Vagina (tissue), 2 donors: ENCODE measurements around the gene UQCRHL.
"Not testable (repeated sequence)": the region's sequence is repeated elsewhere in the genome, so short reads cannot be mapped to it uniquely, and the experiment has no call there.

Source experiments
- POLR2A ChIP-seq, 2 donors: fragments of 450-650 bp; IDR thresholded peaks; one replicate each; pipeline ENCODE4 v1.6.1; 2017; ENCODE audit warnings: antibody characterized with exemption in 2 of 2, mild to moderate bottlenecking in 2 of 2, moderate library complexity in 2 of 2
- POLR2AphosphoS5 ChIP-seq, 2 donors: sonication (generic); formaldehyde crosslinking; IDR thresholded peaks; one replicate each; pipeline ENCODE4 v1.9.0; 2017; ENCODE audit warnings: antibody characterized with exemption in 2 of 2, mild to moderate bottlenecking in 2 of 2, low read depth in 1 of 2; ENCODE audit not compliant: insufficient read depth in 1 of 2
- TF ChIP-seq, protein P1 (sequence below), 3 experiments: fragments of 450-650 bp in 2 of 3; fragments of 200-600 bp in 1 of 3; sonication (generic) in 1 of 3; IDR thresholded peaks; one replicate each; pipeline ENCODE4 v1.5.1; 2017 to 2019; ENCODE audit warnings: antibody characterized with exemption in 3 of 3, mild to moderate bottlenecking in 2 of 3, moderate library complexity in 2 of 3

DNA sequence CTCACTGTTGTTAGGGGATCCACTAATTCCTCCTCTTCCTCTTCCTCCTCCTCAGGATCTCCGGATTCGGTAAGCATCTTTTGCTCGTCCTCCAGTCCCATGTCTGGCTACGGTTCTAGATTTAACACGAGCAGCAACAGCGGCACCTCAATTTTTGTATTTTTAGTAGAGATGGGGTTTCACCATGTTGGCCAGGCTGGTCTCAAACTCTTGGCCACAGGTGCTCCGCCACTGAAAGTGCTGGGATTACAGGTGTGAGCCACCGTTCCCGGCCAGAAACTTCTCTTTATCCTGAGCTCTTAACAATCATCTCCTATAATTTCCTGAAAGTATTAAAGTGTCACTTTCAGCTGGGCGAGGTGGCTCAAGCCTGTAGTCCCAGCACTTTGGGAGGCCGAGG is at the start of gene UQCRHL:
- TF ChIP-seq, protein P1, sequence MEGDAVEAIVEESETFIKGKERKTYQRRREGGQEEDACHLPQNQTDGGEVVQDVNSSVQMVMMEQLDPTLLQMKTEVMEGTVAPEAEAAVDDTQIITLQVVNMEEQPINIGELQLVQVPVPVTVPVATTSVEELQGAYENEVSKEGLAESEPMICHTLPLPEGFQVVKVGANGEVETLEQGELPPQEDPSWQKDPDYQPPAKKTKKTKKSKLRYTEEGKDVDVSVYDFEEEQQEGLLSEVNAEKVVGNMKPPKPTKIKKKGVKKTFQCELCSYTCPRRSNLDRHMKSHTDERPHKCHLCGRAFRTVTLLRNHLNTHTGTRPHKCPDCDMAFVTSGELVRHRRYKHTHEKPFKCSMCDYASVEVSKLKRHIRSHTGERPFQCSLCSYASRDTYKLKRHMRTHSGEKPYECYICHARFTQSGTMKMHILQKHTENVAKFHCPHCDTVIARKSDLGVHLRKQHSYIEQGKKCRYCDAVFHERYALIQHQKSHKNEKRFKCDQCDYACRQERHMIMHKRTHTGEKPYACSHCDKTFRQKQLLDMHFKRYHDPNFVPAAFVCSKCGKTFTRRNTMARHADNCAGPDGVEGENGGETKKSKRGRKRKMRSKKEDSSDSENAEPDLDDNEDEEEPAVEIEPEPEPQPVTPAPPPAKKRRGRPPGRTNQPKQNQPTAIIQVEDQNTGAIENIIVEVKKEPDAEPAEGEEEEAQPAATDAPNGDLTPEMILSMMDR (IDR thresholded peaks at IDR 0.05), result not testable (repeated sequence)
- not testable (repeated sequence) for TF ChIP-seq POLR2AphosphoS5 (IDR thresholded peaks at IDR 0.05; ENCODE audit: insufficient read depth in 1 of 2, low read depth in 1 of 2); POLR2A (IDR thresholded peaks at IDR 0.05)
